ENCODE results near the gene IL17RE.
"Not testable (repeated sequence)": the region's sequence is repeated elsewhere in the genome, so short reads cannot be mapped to it uniquely, and the experiment has no call there.

IL17RE gene

GRCh38 chr3:9902372-9903237 is at the start of gene IL17RE:
TSS of gene IL17RE (plus strand) at chr3:9902848. CDS start at chr3:9902933, 85 bp downstream.
- DNase-seq = peak; percentile 5

GRCh38 chr3:9854291-9854940 is 48.2 kb upstream of the IL17RE start:
- not testable (repeated sequence) for DNase-seq

GRCh38 chr3:9855594-9855993 is 47.1 kb upstream of the IL17RE start:
- DNase-seq = no peak

- no peak for DNase-seq
These were observed 43.1 kb upstream of the IL17RE start for GRCh38 chr3:9859530-9860025.

- DNase-seq = no peak
These were observed 41.4 kb upstream of the IL17RE start for GRCh38 chr3:9861201-9861600.

- DNase-seq = no peak
These were observed 41.0 kb upstream of the IL17RE start for GRCh38 chr3:9861626-9862130.

GRCh38 chr3:9862391-9863057 is 40.1 kb upstream of the IL17RE start:
- peak; percentile 74 for DNase-seq

GRCh38 chr3:9863058-9863772 is 39.4 kb upstream of the IL17RE start:
- no peak for DNase-seq

- peak; percentile 48 for DNase-seq
These were observed 38.3 kb upstream of the IL17RE start for GRCh38 chr3:9864200-9864927.

- DNase-seq = not testable (repeated sequence)
These were observed 37.5 kb upstream of the IL17RE start for GRCh38 chr3:9865125-9865637.

- no peak for DNase-seq
These were observed 36.0 kb upstream of the IL17RE start for GRCh38 chr3:9866639-9867038.

GRCh38 chr3:9867106-9867505 is 35.5 kb upstream of the IL17RE start:
- DNase-seq = no peak

- DNase-seq = no peak
These were observed 32.7 kb upstream of the IL17RE start for GRCh38 chr3:9869955-9870354.

- DNase-seq = no peak
These were observed 31.7 kb upstream of the IL17RE start for GRCh38 chr3:9870978-9871377.

- not testable (repeated sequence) for DNase-seq
These were observed 30.6 kb upstream of the IL17RE start for GRCh38 chr3:9872067-9872466.

- DNase-seq = no peak
These were observed 27.2 kb upstream of the IL17RE start for GRCh38 chr3:9875448-9875847.

GRCh38 chr3:9876255-9876654 is 26.4 kb upstream of the IL17RE start:
- not testable (repeated sequence) for DNase-seq

- DNase-seq = no peak
These were observed 25.7 kb upstream of the IL17RE start for GRCh38 chr3:9876991-9877390.

- no peak for DNase-seq
These were observed 23.9 kb upstream of the IL17RE start for GRCh38 chr3:9878700-9879099.

- no peak for DNase-seq
These were observed 22.7 kb upstream of the IL17RE start, which contains the start of gene CIDEC for GRCh38 chr3:9879830-9880549. TSS of gene CIDEC (minus strand) at chr3:9880253. CDS start at chr3:9878486, 1,767 bp downstream.

GRCh38 chr3:9881441-9881840 is 21.2 kb upstream of the IL17RE start:
- no peak for DNase-seq
